GM21825 (cell line): ENCODE results near the gene RFTN1.

Experiments used
- ATAC-seq: cut with Tn5 transposase; IDR thresholded peaks from one replicate; pipeline ENCODE4 v1.9.1; 2021; ENCODE audit warnings: mild to moderate bottlenecking, moderate library complexity; ENCODE audit not compliant: unreplicated experiment

RFTN1 gene

DNA sequence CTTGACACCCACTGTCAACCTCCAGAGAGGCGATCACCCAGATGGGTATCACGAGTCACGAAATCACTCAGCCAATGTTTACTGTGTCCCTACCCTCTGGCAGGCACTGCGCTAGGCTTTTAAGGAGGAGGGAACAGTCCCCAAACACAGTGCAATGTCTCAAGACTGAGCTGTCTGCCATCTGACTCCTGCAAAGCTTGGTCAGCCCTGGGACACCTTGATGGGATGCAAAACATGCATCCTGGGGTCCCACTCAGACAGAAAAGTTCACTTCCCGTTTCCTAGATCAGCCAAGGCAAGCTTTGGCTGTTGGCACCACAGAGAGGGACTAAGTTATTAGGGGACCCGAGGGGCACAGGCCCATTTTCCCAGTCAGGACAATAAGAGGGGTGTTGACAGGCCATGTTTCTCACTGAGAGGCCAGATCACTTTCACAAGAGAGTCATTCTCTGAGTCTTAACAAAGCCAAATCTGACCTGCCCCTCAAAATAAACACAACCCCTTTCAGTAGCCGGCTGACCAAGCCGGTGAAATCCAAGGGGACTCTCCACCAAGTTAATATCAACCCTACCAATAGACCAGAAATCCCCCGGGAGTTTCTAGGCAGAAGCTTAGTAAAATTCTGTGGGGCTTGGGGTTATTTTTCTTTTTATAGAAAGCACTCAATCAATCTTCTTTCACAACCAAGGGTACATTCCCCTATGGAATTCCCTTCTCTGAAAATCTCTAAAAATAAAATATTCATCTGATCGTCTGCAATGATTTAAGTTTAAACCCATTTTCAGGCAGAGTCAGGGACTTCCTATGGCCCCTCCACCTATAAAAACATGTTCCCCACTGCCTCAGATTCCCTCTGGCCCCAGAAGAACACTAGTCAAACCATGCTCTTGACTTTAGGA is 3.5 kb downstream of the RFTN1 start:
- ATAC-seq: peak; percentile 19

DNA sequence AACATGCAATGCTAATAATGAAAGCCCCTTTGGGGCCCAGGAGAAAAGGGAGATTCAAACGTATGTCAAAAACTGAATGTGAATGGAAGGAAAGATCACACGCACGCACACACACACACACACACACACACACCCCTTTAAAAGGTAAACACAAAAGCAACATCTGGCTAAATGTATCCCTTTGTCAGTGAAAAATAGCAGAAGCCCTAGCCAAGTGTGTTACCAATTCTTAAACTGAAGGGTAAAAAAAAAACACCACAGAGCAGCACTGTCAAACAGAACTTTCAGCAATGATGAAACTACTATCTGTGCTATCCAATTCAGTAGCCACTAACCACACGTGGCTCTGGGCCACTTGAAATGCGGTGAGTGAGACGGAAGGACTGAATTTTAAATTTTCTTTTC is 4.9 kb downstream of the RFTN1 start:
- ATAC-seq: no peak

DNA sequence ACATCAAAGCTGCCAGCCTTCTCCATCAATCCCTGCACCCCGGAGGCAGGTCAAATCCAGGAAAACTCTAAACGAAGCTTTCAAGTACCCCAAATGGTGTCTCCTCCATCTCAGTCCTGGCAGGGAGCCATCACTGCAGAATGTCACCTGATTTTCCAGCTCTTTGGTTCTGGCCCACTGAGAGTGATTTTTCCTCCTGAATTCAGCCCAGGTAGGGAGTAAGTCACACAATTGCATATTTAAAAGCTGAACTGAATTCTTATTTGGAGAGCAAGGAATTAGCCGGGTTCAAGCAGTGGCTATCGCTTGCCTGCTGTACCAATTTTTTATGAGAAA is 5.3 kb downstream of the RFTN1 start:
- ATAC-seq: no peak

DNA sequence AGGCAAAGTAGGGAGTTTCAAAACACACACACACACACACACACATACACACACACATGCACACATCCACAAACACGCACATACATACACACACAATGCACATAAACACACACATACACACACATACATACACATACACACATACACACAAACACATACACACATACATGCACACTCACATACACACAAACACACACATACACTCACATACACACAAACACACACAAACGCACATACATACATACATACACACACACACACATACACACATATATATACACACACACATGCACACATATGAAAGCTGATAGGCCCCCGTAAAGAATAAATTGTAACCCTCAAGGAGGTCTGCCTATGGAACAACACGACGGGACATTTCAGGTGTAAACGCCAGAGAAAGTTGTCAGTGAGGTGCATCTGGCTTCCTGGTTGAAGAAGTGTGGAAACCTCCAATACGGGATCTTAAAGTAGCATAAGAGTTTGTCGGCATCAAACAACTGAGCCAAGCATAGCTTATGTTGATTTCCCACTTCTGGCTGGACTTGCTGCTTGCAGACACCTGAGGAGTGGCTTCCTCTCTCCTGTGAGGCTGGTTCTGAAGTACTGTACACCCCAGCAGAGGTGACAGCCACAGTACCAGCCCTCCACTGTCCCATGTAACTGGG is 5.8 kb downstream of the RFTN1 start:
- no peak for ATAC-seq

DNA sequence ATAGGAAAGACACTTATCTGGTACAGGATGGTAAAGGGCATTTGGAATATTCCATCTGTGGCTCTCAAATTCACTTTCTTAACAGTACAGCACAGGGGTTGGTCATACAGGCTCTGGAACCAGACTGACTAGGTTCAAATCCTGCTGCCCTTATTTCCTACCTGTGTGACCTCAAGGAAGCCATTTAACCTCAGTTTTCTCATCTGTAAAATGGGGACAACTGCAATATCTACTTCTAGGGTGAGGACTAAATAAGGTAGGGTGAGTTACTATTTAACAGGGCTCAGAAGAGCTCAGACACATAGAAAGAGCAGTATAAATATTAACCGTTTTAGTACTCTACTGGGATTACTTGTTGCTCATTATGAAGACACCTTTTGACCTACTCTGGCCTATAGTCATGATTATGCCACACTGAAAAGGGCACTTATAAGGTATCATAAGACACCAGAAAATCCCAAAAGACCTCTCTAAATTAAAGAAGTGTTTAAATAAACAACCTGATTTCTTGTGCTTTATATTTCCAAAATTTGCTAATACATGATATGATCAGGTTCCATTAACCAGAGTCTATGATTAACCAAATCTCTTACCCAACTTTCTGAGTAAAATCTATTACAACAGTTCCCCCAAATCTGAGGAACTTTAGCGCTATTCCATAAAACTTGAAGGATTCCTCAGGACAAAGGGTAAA is 6.5 kb downstream of the RFTN1 start:
- no peak for ATAC-seq

DNA sequence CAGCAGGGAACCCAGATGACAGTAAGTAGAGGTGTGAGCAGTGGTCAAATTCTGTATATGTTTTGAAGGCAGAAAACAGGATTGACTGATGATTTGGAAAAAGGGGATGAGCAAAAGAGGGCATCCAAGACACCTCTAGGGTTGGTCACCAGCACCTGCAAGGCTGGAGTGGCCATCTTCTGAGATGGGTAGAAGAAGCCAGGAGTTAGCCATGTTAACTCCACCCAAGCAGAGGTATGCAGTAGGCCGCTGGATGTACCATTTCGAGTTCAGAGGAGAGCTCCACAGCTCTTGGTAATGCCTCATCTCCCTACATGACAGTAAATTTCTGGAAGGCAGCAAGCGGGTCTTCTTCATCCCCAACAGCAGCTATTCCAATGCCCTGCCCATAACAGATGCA is 7.0 kb downstream of the RFTN1 start:
- ATAC-seq: no peak

DNA sequence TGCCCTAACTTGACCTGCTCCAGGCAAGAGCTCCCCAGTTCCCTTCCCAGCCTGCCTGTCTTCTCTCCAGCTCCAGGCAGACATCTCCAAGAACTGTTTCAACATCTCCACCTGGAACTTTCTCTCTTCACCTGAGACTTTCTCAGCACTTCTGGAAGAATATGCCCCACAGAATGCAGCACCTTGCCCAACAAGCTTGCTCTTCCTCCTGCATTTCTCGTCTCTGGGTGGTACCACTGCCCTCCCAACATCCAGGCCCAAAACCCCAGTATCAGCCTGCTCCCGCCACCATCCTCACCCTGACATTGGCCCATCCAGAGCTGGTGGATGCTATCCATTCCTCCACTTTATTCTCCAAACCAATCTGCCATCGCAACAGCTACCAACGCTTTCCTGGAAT is 8.8 kb downstream of the RFTN1 start:
- no peak for ATAC-seq

DNA sequence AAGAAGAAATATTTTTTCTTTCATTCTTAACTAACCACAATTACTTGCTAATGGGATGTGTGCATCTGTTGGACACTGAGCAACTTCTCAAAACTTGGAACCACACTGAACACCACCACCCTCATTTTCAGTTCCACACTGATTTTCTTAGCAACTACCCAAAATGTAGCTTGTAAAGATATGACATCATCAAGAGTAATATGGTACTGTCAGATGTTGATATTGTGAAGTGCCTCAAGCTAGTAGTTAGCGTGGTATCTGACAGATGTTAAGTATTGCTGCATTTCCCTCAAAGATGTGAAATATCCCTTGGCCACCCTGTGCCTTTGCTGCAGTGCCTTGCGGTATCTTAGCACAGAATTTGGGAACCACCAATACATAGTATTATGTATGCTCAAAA is 9.3 kb downstream of the RFTN1 start:
- peak; percentile 80 for ATAC-seq

DNA sequence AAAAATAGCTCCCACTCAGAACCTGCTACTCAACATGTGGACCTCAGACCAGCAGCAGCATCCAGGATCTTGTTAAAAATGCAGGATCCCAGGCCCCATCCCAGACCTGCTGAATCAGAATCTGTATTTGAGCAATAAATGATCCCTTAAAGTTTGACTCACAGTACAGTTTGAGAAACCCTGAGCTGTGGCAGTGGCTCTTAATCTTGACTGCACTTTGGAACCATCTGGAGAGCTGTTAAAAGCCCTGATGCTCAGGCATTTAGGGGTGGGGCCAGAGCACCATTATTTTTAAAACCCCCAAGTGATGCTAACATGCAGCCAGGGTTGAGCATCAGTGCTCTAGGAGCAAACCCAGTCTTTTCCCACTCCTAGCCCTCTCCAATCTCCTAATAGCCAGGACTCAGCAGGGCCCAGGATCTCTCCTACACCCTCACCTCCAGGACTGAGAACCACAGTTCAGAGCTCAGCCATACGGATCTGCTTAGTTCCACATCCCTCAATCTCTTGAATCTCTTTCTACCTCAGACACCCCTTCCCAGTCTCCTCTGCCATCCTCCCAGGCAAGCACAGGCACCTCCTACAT is 10.2 kb downstream of the RFTN1 start:
- no peak for ATAC-seq

DNA sequence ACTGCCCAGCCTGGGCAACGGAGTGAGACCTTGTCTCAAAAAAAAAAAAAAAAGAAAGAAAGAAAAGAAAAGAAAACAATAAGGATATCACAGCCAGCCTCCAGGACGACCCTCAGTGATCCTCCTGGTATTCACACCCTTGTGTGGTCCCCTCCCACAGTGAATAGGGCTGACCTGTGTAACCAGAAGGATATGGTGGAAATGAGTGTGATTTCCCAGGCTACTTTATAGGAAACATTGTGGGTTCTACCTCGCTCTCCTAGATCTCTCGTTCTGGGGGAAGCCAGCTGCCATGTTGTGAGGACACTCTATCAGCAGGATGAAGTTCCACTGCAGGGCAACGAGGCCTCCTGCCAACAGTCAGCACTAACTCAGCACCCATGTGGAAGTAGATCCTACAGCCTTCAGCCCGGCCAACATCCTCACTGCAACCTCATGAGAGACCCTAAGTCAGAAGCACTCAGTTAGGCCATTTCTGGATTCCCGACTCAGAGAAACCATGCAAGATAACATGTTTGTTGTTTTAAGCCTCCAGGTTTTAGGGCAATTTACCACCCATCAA is 11.1 kb downstream of the RFTN1 start:
- ATAC-seq: no peak

DNA sequence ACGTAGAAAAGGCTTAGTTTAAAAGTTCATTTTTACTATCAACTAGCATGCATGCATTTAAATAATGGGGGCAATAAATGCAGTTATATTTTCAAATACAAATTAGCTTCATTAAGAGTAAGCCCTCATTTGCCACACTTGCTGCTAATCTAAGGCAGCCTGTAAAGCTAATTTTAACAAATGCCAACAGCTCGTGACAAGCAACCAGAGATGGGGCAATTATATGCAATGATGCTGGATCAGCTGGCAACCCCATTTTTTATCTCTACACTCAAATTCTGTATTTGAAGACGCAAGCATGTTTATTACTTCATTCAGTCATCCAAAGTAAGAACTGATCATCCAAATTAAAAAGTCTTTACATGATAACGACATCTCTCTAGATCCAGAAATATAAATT is 12.1 kb downstream of the RFTN1 start:
- ATAC-seq: no peak

DNA sequence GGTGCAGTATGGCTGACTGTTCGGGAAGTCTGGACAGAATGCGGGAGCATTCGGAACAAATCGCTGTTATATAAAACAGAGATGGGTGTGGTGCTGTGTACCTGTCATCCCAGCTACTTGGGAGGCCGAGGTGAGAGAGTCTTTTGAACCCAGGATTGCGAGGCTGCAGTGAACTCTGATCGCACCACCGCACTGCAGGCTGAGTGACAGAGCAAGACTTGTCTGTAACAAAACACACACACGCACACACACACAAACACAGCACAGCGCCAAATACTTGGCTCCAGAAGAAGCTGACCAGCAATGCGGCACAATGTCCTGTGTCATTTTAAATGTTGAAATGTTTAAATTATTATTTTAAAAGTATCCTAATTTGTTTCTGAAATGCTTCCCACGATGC is 12.6 kb downstream of the RFTN1 start:
- no peak for ATAC-seq

DNA sequence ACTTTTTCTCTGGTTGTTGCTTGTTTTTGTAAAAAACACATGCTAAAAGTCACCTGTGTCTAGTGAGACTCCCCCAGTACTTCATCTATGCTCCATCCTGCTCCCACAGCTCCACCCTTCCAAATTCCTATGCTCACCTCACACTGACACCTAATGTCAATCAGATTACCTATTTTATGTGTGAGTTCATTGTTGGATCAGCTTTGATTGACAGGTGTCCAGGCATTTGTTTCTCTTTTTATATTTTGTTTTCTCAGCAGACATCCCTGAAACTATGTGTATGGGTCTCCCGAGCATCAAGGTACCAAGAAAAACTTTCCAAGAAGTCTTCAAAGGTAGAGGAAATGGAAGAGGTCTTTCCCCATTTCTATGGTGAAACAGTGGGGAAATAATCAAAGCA is 13.4 kb downstream of the RFTN1 start:
- no peak for ATAC-seq

DNA sequence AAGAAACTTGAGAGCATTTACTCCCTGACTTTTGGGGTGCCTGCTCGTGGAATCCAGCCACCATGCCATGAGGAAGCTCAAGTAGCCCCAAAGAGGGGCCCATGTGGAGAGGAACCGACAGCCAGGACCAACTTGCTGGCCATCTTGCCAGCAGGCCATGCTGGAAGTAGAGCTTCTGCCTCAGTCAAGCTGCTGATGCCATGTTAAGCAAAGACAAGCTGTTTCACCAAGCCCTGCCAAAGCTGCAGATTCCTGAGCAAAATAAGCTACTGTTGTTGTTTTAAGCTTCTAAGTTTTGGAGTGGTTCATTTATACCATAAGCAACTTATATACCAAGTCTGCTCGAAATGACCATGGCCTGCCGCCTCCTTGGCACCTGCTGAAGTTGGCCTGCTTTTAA is 14.1 kb downstream of the RFTN1 start:
- ATAC-seq: no peak

DNA sequence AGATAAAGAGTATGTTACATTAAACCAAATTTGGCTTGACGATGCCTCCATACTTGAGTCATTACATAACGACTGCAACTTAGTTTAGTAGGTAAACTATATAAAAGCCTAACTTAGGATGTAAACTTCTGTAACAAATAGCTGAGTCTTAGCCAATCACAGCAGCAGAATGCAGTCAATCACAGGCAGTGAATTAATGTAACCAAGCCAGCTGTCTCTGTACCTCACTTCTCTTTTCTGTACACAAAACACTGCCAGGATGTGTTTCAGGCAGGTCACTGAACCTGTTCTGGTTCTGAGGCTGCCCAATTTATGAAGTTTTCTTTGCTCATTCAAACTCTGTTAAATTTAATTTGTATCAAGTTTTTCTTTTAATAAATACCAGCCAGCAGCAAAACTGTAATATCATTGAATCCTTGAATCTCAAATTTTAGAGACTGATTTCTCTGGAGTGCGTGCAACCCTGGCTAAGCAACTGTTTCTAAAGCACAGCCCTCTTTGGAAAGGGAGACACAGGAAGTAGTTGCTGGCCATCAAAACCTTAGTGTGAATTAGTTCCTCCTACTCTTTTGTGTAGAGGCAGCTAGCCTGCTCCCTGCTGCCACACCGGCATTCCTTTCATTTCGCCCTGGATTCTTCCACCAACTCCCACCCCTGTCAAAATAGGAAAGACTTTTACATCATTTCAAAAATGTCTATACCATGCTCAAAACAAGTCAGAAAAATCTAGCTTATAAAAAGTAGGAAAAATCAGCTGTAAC is 15.2 kb downstream of the RFTN1 start:
- no peak for ATAC-seq

DNA sequence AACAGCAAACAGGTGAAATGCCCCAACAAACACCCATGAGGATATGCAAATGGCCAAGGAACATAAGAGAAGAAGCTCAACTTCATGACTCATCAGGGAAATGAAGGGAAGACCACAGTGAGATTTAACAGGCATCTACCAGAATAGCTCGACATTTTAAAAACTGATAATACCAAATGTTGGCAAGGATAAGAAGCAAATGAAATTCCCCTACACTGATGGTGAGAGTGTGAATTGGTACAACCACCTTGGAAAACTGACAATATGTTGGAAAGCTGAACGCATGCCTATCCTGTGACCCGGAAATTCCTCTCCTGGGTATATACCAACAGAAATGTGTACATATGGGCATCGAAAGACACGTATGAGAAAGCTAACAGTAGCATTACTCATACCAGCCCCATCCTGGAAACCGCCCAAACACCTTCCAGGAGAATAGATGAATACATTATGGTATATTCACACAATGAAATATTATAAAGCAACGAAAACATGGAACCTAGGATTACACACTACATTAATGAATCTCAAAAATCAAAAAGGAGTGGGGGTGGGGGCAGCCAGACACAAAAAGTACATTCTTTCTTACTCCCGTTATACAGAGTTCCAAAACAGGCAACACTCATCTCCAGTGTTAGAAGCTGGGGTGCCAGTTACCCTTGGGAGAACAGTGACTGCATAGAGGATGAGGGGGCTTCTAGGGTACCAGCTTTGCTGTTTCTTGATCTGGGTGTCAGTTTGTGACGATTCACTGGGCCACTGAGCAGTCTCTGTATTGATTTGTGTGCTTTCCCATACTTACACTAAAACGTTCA is 16.9 kb downstream of the RFTN1 start:
- peak; percentile 66 for ATAC-seq

DNA sequence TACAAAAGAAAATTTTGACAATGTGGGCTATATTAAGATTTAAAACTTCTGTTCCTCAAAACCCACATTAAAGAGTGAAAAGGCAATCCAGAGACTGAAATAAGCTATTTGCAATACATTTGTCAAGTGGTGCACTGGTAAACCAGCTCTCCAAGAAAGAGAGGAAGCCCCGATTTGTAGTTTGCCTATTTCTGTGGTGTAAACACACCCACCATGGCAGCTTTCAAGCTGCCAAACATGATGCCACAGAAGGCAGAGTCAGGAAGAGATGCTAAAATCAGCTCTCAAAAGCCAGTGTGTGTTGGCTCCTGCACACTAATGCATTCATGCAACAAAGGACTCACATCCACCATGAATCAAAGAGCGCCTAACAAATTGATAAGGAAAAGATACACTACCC is 17.5 kb downstream of the RFTN1 start:
- ATAC-seq: peak; percentile 25

DNA sequence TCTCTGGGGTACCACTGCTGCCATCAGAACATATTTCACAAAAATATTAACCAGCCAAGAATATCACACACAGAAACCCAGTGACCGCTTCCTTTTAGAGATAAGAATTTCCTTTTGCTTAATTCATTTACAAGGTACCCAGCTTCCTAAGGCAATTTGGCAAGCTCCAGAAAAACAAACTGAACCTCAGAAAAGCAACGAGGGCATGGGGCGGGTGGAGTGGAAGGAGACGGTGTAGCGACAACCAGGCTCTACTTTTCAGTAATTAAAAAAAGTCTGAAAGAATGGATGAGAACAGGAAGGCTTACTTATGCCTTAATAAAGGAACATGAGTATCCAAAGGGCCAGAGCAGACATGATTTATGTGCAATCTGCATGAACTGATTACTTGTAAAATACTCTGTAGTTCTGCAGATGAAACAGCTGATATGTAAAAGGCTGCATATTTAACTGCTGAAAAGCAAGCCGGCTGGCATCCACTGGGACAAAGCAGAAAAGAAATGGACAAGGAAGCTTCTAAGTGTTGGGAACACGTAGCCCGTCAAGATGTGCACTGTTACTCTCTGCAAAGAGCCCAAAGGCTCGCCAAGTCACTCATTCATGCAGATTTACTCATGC is 18.6 kb downstream of the RFTN1 start:
- no peak for ATAC-seq

DNA sequence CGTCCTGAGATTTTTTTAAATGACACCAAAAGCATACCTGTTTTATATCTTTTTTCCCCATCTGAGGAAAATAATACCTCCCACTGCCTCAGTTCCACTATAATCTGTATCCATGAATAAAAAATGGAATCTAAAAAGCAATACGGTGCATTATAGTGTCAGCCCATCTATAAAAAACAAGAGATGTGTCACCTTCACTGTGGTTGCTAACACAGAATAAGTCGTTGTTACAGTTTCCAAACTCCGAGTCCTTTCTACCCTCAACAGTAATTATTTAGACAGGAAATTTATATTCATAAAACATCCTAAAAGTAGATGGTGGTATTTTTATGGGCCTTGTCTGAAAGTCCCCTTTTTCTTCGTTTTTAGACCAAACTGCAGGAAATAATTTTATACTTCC is 19.4 kb downstream of the RFTN1 start:
- no peak for ATAC-seq
